GM12878 (cell line): ENCODE results near the gene LRP2BP. TPM values are rescaled to one million over a fixed set of nuclear protein-coding genes. Genes with fewer than 3 reads are reported as not detected.
A peak's percentile ranks its signal among the peaks of the same experiment; 100 is the strongest.

Experiments used
- ATAC-seq: fragments of 200-7000 bp; cut with Tn5 transposase; 3 replicates; pipeline ENCODE4 v1.9.1; 2020; ENCODE audit warnings: mild to moderate bottlenecking, moderate library complexity
- BruUV-seq: library from RNA; stranded (reverse); fragments of 400-500 nt; replicated peaks from 2 replicates; lab custom pipeline; 2021; lab: Mats Ljungman, UMichigan
- CTCF ChIA-PET: fragments of 300-600 bp; sonication (Branson Sonifier 250); formaldehyde crosslinking; extraction: SDS; loops from one replicate; lab custom pipeline; 2021; ENCODE audit warnings: inconsistent platforms; lab: Yijun Ruan, JAX
- POLR2A ChIA-PET: fragments of 350-600 bp; formaldehyde crosslinking; extraction: SDS; loops from one replicate; lab custom pipeline; 2021; ENCODE audit warnings: inconsistent platforms; lab: Charles Lee
- RAD21 ChIA-PET: fragments of 300-600 bp; sonication (Branson Sonifier 250); formaldehyde crosslinking; loops from one replicate; lab custom pipeline; 2023; ENCODE audit warnings: antibody characterized with exemption; ENCODE audit not compliant: unreplicated experiment; lab: Charles Lee
- SMC1A ChIA-PET: fragments of 300-600 bp; sonication (Branson Sonifier 250); formaldehyde crosslinking; loops from one replicate; lab custom pipeline; 2023; ENCODE audit not compliant: unreplicated experiment, uncharacterized antibody; lab: Charles Lee
- DNase-seq: peaks from one replicate; pipeline ENCODE4 v3.0.0-alpha.2; 2011; ENCODE audit warnings: low read depth, low spot score
- FAIRE-seq: peaks from 3 replicates; lab custom pipeline; 2011; peaks lifted over from hg19 to GRCh38; lab: Jason Lieb, UNC
- H2AFZ ChIP-seq: 2 replicates; pipeline ENCODE4 v1.6.0; 2011; ENCODE audit warnings: low read depth, low read length, control low read depth; ENCODE audit not compliant: control insufficient read depth
- H3K27ac ChIP-seq: 2 replicates; pipeline ENCODE4 v1.5.1; 2011; ENCODE audit warnings: control low read depth; ENCODE audit not compliant: control insufficient read depth, insufficient read depth
- H3K27me3 ChIP-seq, 2 experiments: replicated peaks in 1 of 2; 2 replicates each; pipeline versions ENCODE4 v1.6.0 to v1.6.1; 2011; ENCODE audit warnings: low read length in 1 of 2; ENCODE audit not compliant: control insufficient read depth in 2 of 2, insufficient read depth in 2 of 2
- H3K36me3 ChIP-seq, 2 experiments: 2 replicates each; pipeline ENCODE4 v1.5.1; 2011; ENCODE audit warnings: low read length in 1 of 2; ENCODE audit not compliant: control insufficient read depth in 2 of 2, insufficient read depth in 2 of 2
- H3K4me1 ChIP-seq: 2 replicates; pipeline ENCODE4 v1.6.1; 2011; ENCODE audit warnings: mild to moderate bottlenecking, low read length, moderate library complexity, mixed read lengths; ENCODE audit not compliant: control insufficient read depth, insufficient read depth
- H3K4me2 ChIP-seq: 2 replicates; pipeline ENCODE4 v1.6.0; 2011; ENCODE audit warnings: control low read depth; ENCODE audit not compliant: control insufficient read depth, insufficient read depth
- H3K4me3 ChIP-seq: fragments of 200-600 bp; sonication (generic); 2 replicates; pipeline ENCODE4 v1.5.1; 2016
- H3K79me2 ChIP-seq: 2 replicates; pipeline ENCODE4 v1.6.0; 2011; ENCODE audit warnings: low read length; ENCODE audit not compliant: control insufficient read depth, insufficient read depth
- H3K9ac ChIP-seq: 2 replicates; pipeline ENCODE4 v1.8.0; 2011; ENCODE audit warnings: low read length, control low read depth, mixed read lengths; ENCODE audit not compliant: control insufficient read depth, insufficient read depth
- H3K9me3 ChIP-seq: replicated peaks from 3 replicates; pipeline ENCODE4 v1.5.1; 2011; ENCODE audit warnings: mild to moderate bottlenecking, low read length; ENCODE audit not compliant: control insufficient read depth, insufficient read depth
- H4K20me1 ChIP-seq: 2 replicates; pipeline ENCODE4 v1.6.0; 2011; ENCODE audit not compliant: control insufficient read depth, insufficient read depth
- ESRRA ChIP-seq: IDR thresholded peaks from 2 replicates; pipeline ENCODE4 v1.6.1; 2012; ENCODE audit warnings: mild to moderate bottlenecking, low read length, improper control_type of control experiment
- ETV6 ChIP-seq, 2 experiments: fragments of 450-650 bp in 1 of 2; IDR thresholded peaks in 1 of 2; conservative IDR thresholded peaks in 1 of 2; 2 replicates each; pipeline ENCODE4 v1.6.1; 2014; ENCODE audit warnings: antibody characterized with exemption in 1 of 2, borderline replicate concordance in 1 of 2, low read depth in 1 of 2, mild to moderate bottlenecking in 1 of 2, moderate library complexity in 1 of 2
- FOS ChIP-seq: IDR thresholded peaks from 3 replicates; pipeline ENCODE4 v1.6.1; 2011; ENCODE audit warnings: borderline replicate concordance; ENCODE audit not compliant: insufficient read length; ENCODE audit errors: extremely low read depth
- KAT2A ChIP-seq: conservative IDR thresholded peaks from 2 replicates; pipeline ENCODE4 v1.6.1; 2011; ENCODE audit warnings: low read depth, low read length; ENCODE audit not compliant: control insufficient read depth
- POLR2A ChIP-seq: IDR thresholded peaks from 2 replicates; pipeline ENCODE4 v1.6.1; 2011; ENCODE audit warnings: low read depth, mild to moderate bottlenecking, low read length
- RELB ChIP-seq: fragments of 450-650 bp; IDR thresholded peaks from 2 replicates; pipeline ENCODE4 v1.6.1; 2017; ENCODE audit warnings: low read depth, mild to moderate bottlenecking, moderate library complexity
- SREBF2 ChIP-seq: IDR thresholded peaks from 2 replicates; pipeline ENCODE4 v1.6.1; 2012; ENCODE audit warnings: mild to moderate bottlenecking, low read length
- SRF ChIP-seq, 2 experiments: IDR thresholded peaks; 2 replicates each; pipeline ENCODE4 v1.6.1; 2011; ENCODE audit warnings: low read depth in 2 of 2, low read length in 2 of 2, mild to moderate bottlenecking in 1 of 2, moderate library complexity in 1 of 2
- WRNIP1 ChIP-seq: IDR thresholded peaks from 2 replicates; pipeline ENCODE4 v1.6.1; 2011; ENCODE audit warnings: low read depth, low read length, improper control_type of control experiment, borderline replicate concordance
- ZBTB4 ChIP-seq: fragments of 450-650 bp; formaldehyde crosslinking; IDR thresholded peaks from 2 replicates; pipeline ENCODE4 v1.4.0; 2022; ENCODE audit warnings: mild to moderate bottlenecking, moderate library complexity
- ZNF207 ChIP-seq: fragments of 450-650 bp; IDR thresholded peaks from 2 replicates; pipeline ENCODE4 v1.6.1; 2014; ENCODE audit warnings: antibody characterized with exemption, mild to moderate bottlenecking, borderline replicate concordance
- ZSCAN29 ChIP-seq: fragments of 450-650 bp; IDR thresholded peaks from 2 replicates; pipeline ENCODE4 v1.6.1; 2017; ENCODE audit warnings: mild to moderate bottlenecking, moderate library complexity
- WGBS: methylation state at CpG from one replicate; pipeline ENCODE4 v1.1.6; 2016; ENCODE audit warnings: low lambda C conversion rate; ENCODE audit not compliant: insufficient replicate concordance, insufficient coverage; ENCODE audit errors: missing lambda C conversion rate; 5-methylcytosine and 5-hydroxymethylcytosine counted together
- in situ Hi-C: fragments of 300-500 bp; cut with MboI; formaldehyde crosslinking; loops from 9 replicates; pipeline ENCODE4 v1.14.3; 2018; ENCODE audit warnings: mixed read lengths
- intact Hi-C: fragments of 100-400 bp; cut with micrococcal nuclease; formaldehyde crosslinking; loops from one replicate; pipeline ENCODE4 v1.14.2; 2022; ENCODE audit not compliant: unreplicated experiment
- polyA plus RNA-seq, 11 experiments: library from polyadenylated mRNA; depleted of rRNA in 4 of 11; unstranded in 6 of 11; stranded (reverse) in 5 of 11; fragments of >200 nt; fragmentation: Nextera tagmentation in 4 of 11; fragmentation: Illumina TruSeq in 1 of 11; extraction: Ambion mirVana in 4 of 11; extraction: Trizol in 1 of 11; gene quantifications; 1 replicate in 1 of 11; 2 replicates in 10 of 11; pipeline versions ENCODE4 v1.2.1 to v1.2.3, GENCODE V29; 2011 to 2016; ENCODE audit warnings: inconsistent platforms in 2 of 11, missing spikeins in 2 of 11, low read depth in 1 of 11
- total RNA-seq, 4 experiments: library from RNA; depleted of rRNA in 3 of 4; stranded (reverse); fragments of >200 nt in 3 of 4; fragmentation: Illumina TruSeq in 1 of 4; extraction: Trizol in 1 of 4; gene quantifications; 2 replicates each; pipeline versions ENCODE4 v1.2.1 to v1.2.3, GENCODE V29; 2013 to 2021
- TF ChIP-seq, protein P1 (sequence below): fragments of 450-650 bp; IDR thresholded peaks from 2 replicates; pipeline ENCODE4 v1.6.1; 2016; ENCODE audit warnings: mild to moderate bottlenecking
- TF ChIP-seq, protein P2 (sequence below), 3 experiments: IDR thresholded peaks in 2 of 3; conservative IDR thresholded peaks in 1 of 3; 2 replicates each; pipeline ENCODE4 v1.5.1; 2011; ENCODE audit warnings: low read depth in 3 of 3, low read length in 3 of 3, mild to moderate bottlenecking in 3 of 3, control low read depth in 2 of 3, moderate library complexity in 2 of 3, inconsistent platforms in 1 of 3, mixed read lengths in 1 of 3; ENCODE audit not compliant: control insufficient read depth in 2 of 3, insufficient read depth in 1 of 3; ENCODE audit errors: extremely low read depth in 1 of 3

LRP2BP gene
- total and polyA plus RNA-seq, 10 of the 15 experiments (the other 5 are each of a cell fraction or from before 2014, with no cell fraction given), result 0.27 to 5.2 (median 1.0) TPM

- no peak for TF ChIP-seq RELB
- no peak for TF ChIP-seq ETV6 (conservative IDR thresholded peaks at IDR 0.05 in 1 of 2, IDR thresholded peaks at IDR 0.05 in 1 of 2; ENCODE audit: borderline replicate concordance in 1 of 2, low read depth in 1 of 2)
- TF ChIP-seq ZBTB4 (CRISPR knock-in tag), result no peak
- no peak for TF ChIP-seq SREBF2
Observed at GRCh38 chr4:185357211-185357610, 38.5 kb downstream of the LRP2BP start (continued).

DNA sequence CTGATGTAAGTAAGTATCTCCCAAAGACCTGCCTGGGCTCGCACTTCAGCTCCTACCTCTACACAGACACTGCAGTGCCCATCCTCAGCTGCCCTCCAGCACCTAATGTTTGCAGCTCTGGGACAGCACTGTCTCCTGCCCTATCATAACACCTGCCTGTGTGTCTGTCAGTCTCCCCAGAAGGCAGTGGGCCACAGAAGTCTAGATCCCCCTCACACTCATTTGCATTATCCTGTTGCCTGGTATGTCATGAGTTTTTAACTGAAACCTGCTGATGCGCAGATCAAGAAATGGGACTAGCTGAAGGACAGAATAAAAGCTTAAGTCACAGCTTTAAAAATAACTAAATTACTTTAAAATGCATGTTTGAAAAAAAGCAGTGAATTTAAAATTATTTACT, 43.0 kb downstream of the LRP2BP start:
- in situ Hi-C loops, result no loop called here
- CTCF ChIA-PET, result interaction anchor here (0.6 to 1.5 kb wide), 5 partner anchors 12 to 193 kb away, joined by 3 read pairs; no protein-coding TSS in a partner anchor
- RAD21 ChIA-PET, result interaction anchor here (1.2 to 3.1 kb wide), 3 partner anchors 9 to 245 kb away, joined by 3 to 14 read pairs (median 5); no protein-coding TSS in a partner anchor
- no peaks in the 10 kb centered on the region for H3K27me3 ChIP-seq
- no peak for FAIRE-seq
- no TSS peak for BruUV-seq
- H2AFZ ChIP-seq, result no peak overlapping the region
- 98% methylated on average over 2 of the region's 2 CpGs for WGBS
- 0 out of 2 replicates have a peak overlapping the region, but pooled peaks have one; percentile 25 for H3K27ac ChIP-seq
- no peaks in the 10 kb centered on the region; the same call in 2 of the 3 replicates for H3K9me3 ChIP-seq
- SMC1A ChIA-PET, result interaction anchor here (0.9 to 3.7 kb wide), 4 partner anchors 9 to 45 kb away, joined by 4 to 31 read pairs (median 6); no protein-coding TSS in a partner anchor
- no peak overlapping the region for H3K9ac ChIP-seq
- peaks cover 28% of the 10 kb centered on the region for H3K4me1 ChIP-seq
- no peak overlapping the region for H3K4me3 ChIP-seq
- H4K20me1 ChIP-seq, result no peaks in the 10 kb centered on the region
- peaks cover 14 to 47% of the 10 kb centered on the region in 2 experiments for H3K36me3 ChIP-seq
- no peak overlapping the region for H3K4me2 ChIP-seq
- DNase-seq, result no peak
- peak; percentile 40 for ATAC-seq
- H3K79me2 ChIP-seq, result no peaks in the 10 kb centered on the region
- intact Hi-C loops, result no loop called here
- POLR2A ChIA-PET, result interaction anchor here (0.8 to 3.8 kb wide), 4 partner anchors 11 to 44 kb away, joined by 3 to 24 read pairs (median 4); partner anchors contain the start of genes ANKRD37 and LRP2BP
- TF ChIP-seq ESRRA (no peak), FOS (no peak), SRF (IDR thresholded peaks at IDR 0.05; ENCODE audit: low read depth in 2 of 2, low read length in 2 of 2) (no peak), WRNIP1 (no peak), POLR2A (peak; percentile 47; the same call in 1 of the 2 replicates), ZSCAN29 (no peak), KAT2A (no peak), ZNF207 (no peak)
- TF ChIP-seq, protein P1, sequence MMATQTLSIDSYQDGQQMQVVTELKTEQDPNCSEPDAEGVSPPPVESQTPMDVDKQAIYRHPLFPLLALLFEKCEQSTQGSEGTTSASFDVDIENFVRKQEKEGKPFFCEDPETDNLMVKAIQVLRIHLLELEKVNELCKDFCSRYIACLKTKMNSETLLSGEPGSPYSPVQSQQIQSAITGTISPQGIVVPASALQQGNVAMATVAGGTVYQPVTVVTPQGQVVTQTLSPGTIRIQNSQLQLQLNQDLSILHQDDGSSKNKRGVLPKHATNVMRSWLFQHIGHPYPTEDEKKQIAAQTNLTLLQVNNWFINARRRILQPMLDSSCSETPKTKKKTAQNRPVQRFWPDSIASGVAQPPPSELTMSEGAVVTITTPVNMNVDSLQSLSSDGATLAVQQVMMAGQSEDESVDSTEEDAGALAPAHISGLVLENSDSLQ, result 0 out of 2 replicates have a peak, but pooled peaks have one; percentile 14
- TF ChIP-seq, protein P2, sequence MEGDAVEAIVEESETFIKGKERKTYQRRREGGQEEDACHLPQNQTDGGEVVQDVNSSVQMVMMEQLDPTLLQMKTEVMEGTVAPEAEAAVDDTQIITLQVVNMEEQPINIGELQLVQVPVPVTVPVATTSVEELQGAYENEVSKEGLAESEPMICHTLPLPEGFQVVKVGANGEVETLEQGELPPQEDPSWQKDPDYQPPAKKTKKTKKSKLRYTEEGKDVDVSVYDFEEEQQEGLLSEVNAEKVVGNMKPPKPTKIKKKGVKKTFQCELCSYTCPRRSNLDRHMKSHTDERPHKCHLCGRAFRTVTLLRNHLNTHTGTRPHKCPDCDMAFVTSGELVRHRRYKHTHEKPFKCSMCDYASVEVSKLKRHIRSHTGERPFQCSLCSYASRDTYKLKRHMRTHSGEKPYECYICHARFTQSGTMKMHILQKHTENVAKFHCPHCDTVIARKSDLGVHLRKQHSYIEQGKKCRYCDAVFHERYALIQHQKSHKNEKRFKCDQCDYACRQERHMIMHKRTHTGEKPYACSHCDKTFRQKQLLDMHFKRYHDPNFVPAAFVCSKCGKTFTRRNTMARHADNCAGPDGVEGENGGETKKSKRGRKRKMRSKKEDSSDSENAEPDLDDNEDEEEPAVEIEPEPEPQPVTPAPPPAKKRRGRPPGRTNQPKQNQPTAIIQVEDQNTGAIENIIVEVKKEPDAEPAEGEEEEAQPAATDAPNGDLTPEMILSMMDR (IDR thresholded peaks at IDR 0.05 in 2 of 3, conservative IDR thresholded peaks at IDR 0.05 in 1 of 3; ENCODE audit: control insufficient read depth in 2 of 3, extremely low read depth in 1 of 3, insufficient read depth in 1 of 3, low read depth in 3 of 3, low read length in 3 of 3), result no peak
